ENCODE data around the gene SF3A1.

SF3A1 gene

GRCh38 chr22:30285846-30286200 is 70.9 kb downstream of the SF3A1 start:
- no peak for DNase-seq

GRCh38 chr22:30285176-30285845 is 71.4 kb downstream of the SF3A1 start:
- DNase-seq, result no peak

GRCh38 chr22:30284666-30285065 is 72.0 kb downstream of the SF3A1 start:
- no peak for DNase-seq

- DNase-seq, result no peak
Observed at GRCh38 chr22:30284172-30284571, 72.5 kb downstream of the SF3A1 start.

- DNase-seq, result no peak
Observed at GRCh38 chr22:30283342-30283741, 73.4 kb downstream of the SF3A1 start.

- DNase-seq, result no peak
Observed at GRCh38 chr22:30282616-30283046, 74.1 kb downstream of the SF3A1 start.
